Measurements from ENCODE around the gene MLEC. TPM values are rescaled to one million over a fixed set of nuclear protein-coding genes. Genes with fewer than 3 reads are reported as not detected.

Gene MLEC
- polyA plus RNA-seq, 2 of the 4 experiments (the other 2 are of a cell fraction), result 89.1 to 117 TPM

DNA sequence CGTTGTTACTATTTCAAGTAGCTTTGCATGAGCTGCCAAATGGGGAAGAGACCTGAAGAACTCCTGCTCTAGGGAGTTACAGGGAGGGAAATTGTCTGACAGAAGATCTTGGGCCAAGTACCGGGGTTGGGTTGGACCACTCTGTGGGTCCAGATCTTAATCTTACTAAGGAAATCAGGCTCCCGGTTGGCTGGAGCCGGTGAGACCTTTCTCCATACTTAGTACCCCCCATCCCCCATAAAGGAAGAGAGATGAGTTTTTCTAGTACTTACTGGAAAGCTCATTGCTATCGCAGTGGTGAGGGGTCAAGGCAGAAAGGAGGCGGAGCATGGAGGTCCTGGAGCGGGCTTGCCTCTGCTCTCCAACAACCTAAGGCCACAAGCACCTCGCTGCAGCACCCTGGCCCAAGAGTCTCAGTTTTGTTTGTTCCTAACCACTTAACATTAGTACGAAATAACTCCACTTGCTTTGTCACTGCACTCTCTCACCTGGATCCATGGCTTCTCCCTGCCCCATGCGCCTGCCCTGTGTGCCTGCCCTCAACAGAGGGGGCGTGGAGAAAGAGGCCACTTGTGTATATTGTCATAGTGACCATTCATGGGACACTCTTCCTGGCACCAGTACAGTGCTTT is 16.5 kb downstream of the MLEC start:
- Histone ChIP-seq H3K4me1 (peaks cover 10% of the 10 kb centered on the region), H3K9me3 (no peaks in the 10 kb centered on the region), H3K27ac (no peak overlapping the region), H3K4me2 (no peak overlapping the region), H3K4me3 (no peak overlapping the region)
- DNase-seq (ENCODE audit: low read depth in 1 of 2, low spot score in 1 of 2) (no peak), FAIRE-seq (no peak), ATAC-seq (no peak)
- 87% methylated on average over 11 of the region's 11 CpGs for WGBS (ENCODE audit: missing lambda C conversion rate)
- ChIA-PET POLR2A (no interaction called here), CTCF (interaction anchor here (0.6 to 19.0 kb wide), 5 partner anchors 8 to 242 kb away, joined by 3 to 137 read pairs (median 3); no protein-coding TSS in a partner anchor)
- no peak for TF ChIP-seq CHD2 (IDR thresholded peaks at IDR 0.05; ENCODE audit: low read length, partially characterized antibody)
- TF ChIP-seq, protein P1, sequence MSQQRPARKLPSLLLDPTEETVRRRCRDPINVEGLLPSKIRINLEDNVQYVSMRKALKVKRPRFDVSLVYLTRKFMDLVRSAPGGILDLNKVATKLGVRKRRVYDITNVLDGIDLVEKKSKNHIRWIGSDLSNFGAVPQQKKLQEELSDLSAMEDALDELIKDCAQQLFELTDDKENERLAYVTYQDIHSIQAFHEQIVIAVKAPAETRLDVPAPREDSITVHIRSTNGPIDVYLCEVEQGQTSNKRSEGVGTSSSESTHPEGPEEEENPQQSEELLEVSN (IDR thresholded peaks at IDR 0.05; ENCODE audit: borderline replicate concordance, low read depth), result no peak
- no peak for TF ChIP-seq CHD4 (IDR thresholded peaks at IDR 0.05; ENCODE audit: borderline replicate concordance)
- no peak for TF ChIP-seq POLR2AphosphoS2 (conservative IDR thresholded peaks at IDR 0.05; ENCODE audit: low read length)
- TF ChIP-seq, protein P2, sequence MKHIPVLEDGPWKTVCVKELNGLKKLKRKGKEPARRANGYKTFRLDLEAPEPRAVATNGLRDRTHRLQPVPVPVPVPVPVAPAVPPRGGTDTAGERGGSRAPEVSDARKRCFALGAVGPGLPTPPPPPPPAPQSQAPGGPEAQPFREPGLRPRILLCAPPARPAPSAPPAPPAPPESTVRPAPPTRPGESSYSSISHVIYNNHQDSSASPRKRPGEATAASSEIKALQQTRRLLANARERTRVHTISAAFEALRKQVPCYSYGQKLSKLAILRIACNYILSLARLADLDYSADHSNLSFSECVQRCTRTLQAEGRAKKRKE (CRISPR knock-in tag; IDR thresholded peaks at IDR 0.05; ENCODE audit: low read depth), result no peak
- TF ChIP-seq FOSL2 (IDR thresholded peaks at IDR 0.05), result no peak
- no peak for TF ChIP-seq FOSL2 (CRISPR knock-in tag; IDR thresholded peaks at IDR 0.05)
- no peak for TF ChIP-seq HOXB13 (CRISPR knock-in tag; IDR thresholded peaks at IDR 0.05; ENCODE audit: low read depth)
- TF ChIP-seq EP300 (IDR thresholded peaks at IDR 0.05), result no peak
- no peak for TF ChIP-seq ZC3H11A (IDR thresholded peaks at IDR 0.05)
- TF ChIP-seq SMC3 (IDR thresholded peaks at IDR 0.05), result no peak
- no peak for TF ChIP-seq REST (IDR thresholded peaks at IDR 0.05)
- no peak for TF ChIP-seq HEYL (CRISPR knock-in tag; IDR thresholded peaks at IDR 0.05)
- TF ChIP-seq RNF2 (IDR thresholded peaks at IDR 0.05; ENCODE audit: borderline replicate concordance, low read depth), result no peak
- TF ChIP-seq SREBF2 (IDR thresholded peaks at IDR 0.05), result no peak
- no peak for TF ChIP-seq ZFP36 (IDR thresholded peaks at IDR 0.05; ENCODE audit: borderline replicate concordance, partially characterized antibody)
- no peak for TF ChIP-seq NPAS2 (CRISPR knock-in tag; IDR thresholded peaks at IDR 0.05; ENCODE audit: borderline replicate concordance)

DNA sequence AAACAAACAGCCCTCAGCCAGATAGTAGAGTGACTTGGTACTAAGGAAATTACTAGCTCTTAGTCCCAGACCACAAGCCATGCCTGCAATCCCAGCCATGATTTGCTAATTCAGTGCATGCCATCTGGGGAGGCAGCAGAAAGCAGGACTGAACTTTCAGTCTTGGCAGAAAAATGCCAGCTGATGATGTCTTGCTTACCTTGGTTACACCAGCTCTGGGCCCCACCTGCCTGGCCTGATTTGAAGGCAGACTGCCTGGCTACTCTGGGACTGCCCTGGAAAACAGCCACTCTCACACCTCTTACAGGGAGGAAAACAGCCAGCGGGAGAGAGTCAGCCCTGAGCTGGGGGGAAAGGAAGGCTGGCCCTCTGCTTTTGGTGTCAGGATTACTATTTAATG is 18.7 kb downstream of the MLEC start:
- H3K27ac ChIP-seq, result peak overlapping the region in 1 of 2 experiments; percentile 37; a peak in 2 of 6 replicates
- CTCF ChIA-PET, result interaction anchor here (1.1 to 19.0 kb wide), 5 partner anchors 9 to 266 kb away, joined by 3 to 137 read pairs (median 4); no protein-coding TSS in a partner anchor
- H3K4me1 ChIP-seq, result peaks cover 13% of the 10 kb centered on the region
- POLR2A ChIA-PET, result no interaction called here
- H3K9me3 ChIP-seq, result no peaks in the 10 kb centered on the region
- DNase-seq (ENCODE audit: low read depth in 1 of 2, low spot score in 1 of 2), result no peak
- no peak overlapping the region for H3K4me2 ChIP-seq
- TF ChIP-seq RARB (CRISPR knock-in tag; IDR thresholded peaks at IDR 0.05) (no peak), TFCP2L1 (CRISPR knock-in tag; IDR thresholded peaks at IDR 0.05) (no peak), CEBPB (IDR thresholded peaks at IDR 0.05) (no peak), PHF8 (IDR thresholded peaks at IDR 0.05; ENCODE audit: borderline replicate concordance, low read depth) (no peak), EHF (CRISPR knock-in tag; IDR thresholded peaks at IDR 0.05) (no peak), HMGXB4 (CRISPR knock-in tag; IDR thresholded peaks at IDR 0.05; ENCODE audit: borderline replicate concordance) (no peak), BCL3 (IDR thresholded peaks at IDR 0.05) (no peak), JUN (IDR thresholded peaks at IDR 0.05) (no peak), HOXB13 (CRISPR knock-in tag; IDR thresholded peaks at IDR 0.05; ENCODE audit: low read depth) (no peak), NPAS2 (CRISPR knock-in tag; IDR thresholded peaks at IDR 0.05; ENCODE audit: borderline replicate concordance) (no peak), ZSCAN20 (CRISPR knock-in tag; IDR thresholded peaks at IDR 0.05) (no peak), EHMT2 (IDR thresholded peaks at IDR 0.05; ENCODE audit: low read depth) (no peak), FOXS1 (CRISPR knock-in tag; IDR thresholded peaks at IDR 0.05) (no peak), CBX8 (IDR thresholded peaks at IDR 0.05) (no peak), EP300 (IDR thresholded peaks at IDR 0.05) (no peak)
- TF ChIP-seq, protein P3, sequence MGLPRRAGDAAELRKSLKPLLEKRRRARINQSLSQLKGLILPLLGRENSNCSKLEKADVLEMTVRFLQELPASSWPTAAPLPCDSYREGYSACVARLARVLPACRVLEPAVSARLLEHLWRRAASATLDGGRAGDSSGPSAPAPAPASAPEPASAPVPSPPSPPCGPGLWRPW (IDR thresholded peaks at IDR 0.05), result no peak
- 88% methylated on average over 1 of the region's 1 CpG for WGBS (ENCODE audit: missing lambda C conversion rate)
- H3K4me3 ChIP-seq, result no peak overlapping the region
- no peak for ATAC-seq
- FAIRE-seq, result no peak
